ENCODE measurements around the gene EXT2.

The EXT2 gene

DNA sequence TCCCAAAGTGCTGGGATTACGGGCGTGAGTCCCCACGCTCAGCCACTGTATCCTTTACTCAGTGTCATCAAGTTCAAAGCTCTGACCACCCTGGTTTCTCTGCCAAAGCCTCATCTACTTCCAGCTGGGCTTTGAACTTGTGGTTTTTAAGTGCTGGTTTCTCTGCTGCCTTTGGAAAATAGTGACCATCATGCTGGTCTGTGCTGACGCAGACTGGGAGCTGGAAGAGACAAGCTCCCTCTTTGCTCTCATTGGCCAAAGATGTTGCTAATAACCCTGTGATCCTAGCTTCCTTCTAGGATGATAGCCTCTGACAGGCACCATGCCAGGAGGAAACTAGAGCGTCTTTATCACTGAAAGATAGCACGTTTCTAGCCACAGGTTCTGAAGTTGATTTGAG lies 152.0 kb downstream of the EXT2 start:
- DNase-seq = no peak

DNA sequence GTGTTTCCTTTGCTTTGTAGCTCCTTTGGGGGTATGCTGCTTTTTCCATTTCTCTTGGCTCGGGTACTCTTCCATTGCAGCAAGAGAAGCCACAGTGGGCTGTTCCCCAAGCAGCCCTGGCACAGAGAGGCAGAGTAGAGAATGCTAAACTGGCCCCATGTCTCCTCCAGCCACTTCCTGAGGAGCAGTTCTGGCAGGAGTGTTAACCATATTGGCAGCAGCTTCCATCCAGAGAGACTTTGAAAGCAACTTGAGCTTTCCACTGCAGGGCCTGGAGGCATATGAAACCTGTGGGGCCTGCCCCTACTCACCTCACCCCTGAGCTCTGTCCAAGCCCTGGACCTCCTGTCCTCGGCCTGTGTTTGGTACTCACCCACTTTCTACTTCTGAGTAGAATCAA lies 152.6 kb downstream of the EXT2 start:
- DNase-seq = no peak

DNA sequence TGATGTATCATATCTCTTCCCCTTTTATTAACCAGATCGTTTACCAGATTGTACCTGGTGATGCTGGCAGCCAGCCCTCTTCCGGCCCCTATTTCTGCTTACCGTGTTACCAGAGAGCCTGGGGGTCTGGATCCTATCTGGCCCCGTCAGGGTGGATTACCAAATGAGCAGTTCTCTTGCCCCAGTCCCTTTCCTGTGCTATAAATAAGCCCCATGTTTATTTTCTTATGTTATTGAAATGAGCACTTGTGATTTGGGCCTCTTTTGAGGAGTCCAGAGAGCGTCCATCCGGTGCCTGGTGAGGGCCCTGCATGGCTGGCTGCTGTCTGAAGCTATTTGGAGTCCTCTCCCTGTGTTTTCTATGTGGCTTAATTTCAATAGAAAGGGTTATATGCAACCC lies 154.9 kb downstream of the EXT2 start:
- no peak for DNase-seq

DNA sequence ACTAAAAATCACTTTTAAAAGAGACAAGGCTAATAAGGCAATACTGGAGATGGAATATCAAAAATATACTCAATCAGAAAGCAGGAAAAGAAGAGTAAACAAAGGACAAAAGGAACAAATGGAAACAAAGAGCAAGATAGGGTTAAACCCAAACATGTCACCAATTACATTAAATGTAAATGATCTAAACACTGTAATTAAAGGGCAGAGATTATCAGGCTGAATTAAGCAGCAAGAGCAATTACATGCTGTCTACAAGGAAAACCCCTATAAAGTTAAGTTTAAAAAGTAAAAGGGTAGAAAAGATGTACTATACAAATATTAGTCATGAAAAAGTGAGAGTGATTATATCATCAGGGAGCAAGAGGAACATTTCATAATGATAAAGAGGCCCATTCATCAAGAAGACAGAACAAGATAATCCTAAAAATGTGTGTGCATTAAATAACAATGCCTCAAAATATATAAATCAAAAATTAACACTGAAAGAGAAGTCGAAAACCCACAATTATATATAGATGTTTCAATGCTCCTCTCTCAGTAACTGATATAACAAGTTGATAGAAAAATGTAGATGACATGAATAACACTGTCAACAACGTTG lies 157.6 kb downstream of the EXT2 start:
- no peak for DNase-seq

DNA sequence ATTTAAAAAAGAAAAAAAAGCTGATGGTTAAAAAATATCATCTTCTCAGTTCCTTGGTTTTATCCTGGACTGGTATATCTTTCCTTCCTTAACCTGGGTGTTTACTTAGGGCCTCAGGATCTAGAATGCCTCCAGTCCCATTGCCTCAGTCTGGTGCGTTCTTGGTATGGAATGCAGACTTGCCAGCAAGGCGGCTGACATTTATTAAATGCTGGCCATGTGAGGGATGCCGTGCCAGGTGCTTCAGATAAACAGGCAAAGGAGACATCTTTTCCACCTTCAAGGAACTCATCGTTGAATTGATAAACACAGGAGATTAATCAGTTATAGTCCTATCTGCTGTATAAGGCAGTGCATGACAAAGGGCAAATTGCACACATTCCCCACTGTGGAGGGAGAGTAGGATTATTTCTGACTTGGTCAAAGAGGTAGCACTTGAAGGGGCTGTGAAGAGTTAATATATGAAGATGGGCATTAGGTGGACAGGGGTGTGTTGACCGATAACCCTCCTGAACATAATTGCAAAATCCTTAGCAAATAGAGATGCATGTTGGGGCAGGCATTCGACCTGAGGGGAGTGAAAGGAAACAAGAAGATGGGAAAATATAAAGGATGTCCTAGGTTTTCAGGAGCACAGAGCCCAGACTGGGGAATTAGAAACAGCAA lies 160.1 kb downstream of the EXT2 start:
- no peak for DNase-seq

DNA sequence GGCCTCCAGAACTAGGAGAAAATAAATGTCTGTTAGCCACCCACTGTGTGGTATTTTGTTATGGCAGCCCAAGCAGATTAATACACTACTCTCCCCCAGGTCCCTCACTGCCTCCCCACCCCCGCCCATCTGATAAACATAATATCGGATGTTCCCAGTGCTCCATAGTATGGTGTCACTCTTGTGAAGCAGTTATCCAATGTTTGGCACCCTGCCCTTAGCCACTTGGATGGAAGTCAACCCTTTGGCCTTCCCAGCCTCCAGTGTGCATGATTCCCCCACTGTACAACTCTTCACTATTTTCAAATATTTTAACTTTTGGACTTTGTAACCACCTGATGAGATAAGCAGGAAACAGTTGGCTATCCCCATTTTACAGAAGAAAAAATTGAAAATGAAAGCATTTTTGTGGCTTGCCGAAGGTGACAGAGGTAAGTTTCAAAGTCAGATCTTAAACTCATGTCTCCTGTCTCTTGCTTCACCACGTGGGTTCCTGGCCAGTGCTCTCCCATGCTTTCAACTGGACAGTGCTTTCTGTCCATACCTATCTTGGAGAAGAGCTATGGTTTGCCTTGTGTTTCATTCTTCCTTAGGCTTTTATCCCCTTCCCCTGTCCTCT lies 161.3 kb downstream of the EXT2 start:
- no peak for DNase-seq

DNA sequence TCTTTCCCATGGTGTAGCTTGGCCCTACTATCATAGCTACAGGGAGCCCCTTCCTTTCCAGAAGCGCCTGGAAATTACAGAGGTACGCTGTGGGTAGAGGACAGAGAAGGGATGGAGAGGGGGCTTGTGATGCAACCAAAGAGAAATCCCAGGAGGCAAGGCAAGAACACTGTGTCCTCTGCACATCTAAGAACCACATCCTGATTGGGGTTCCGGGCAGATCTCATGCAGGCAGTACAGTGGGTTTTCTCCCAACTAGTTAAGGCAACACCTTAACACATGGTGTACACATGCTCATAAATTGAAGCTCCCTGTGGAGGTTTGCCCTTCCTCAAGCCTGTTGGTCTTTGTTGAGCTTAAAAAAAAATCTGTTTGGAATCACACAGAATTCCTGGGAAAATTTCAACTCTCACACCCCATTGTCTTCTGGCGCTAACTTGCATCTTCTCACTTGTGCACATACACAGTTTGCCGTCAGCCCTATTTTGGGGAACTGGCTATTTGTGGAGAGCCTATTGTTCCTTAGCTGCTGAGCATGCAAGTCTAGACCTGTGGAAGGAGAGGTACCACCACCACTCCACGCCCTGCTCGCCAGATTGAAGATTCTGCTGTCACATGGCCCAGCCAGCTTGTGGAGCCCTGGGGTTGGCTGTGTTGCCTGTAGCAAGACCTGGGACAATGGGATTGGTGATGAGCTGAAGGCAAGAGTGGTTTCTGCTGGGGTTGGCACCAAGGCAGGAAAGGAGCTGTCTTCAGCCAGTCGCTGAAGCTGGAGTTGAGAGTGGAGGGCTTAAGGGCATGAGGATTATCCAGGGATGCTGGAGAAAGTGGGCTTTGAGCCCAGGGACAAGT lies 162.1 kb downstream of the EXT2 start:
- no peak for DNase-seq

DNA sequence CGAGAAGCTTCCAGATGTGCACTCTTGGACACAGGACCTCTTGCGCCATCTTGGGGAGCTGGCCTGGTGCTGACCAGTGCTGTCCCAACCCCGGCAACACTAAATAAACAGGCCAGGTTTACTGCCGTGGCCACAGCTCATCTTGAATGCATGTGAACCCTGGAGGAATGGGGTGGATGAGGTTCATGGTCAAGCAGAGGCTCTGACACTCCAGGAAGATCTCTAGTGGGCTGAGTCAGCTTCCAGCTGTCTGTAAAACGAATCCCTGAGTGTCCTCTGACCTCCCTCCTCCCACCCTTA lies 162.7 kb downstream of the EXT2 start:
- DNase-seq = no peak

DNA sequence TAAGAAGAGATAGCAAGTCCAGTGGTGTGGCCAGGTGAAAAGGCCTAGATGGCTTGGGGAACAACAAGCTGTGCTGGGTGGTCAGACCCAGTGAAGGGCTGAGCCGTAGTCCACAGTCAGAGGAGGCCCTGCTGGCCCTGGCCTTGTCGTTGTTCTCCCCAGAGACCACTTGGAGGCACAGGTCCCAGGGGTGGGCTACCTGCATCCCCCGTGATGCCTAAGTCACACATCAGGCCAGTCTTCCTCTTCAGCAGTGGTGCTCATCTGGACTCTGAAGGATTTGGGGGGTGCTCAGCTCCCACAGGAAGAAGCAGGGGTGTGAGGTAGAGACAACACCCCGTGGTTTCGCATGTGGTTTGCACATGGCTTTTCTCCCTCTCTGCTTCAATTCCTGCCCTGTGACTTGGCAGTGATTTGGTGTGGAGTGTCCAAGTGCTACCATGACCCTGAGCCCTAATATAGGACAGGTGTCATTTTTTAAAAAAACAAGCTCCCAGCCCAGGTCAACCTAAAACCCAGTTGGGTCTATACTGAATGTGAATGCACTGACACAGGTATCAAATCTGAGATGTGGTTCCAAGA lies 163.5 kb downstream of the EXT2 start:
- DNase-seq = no peak

DNA sequence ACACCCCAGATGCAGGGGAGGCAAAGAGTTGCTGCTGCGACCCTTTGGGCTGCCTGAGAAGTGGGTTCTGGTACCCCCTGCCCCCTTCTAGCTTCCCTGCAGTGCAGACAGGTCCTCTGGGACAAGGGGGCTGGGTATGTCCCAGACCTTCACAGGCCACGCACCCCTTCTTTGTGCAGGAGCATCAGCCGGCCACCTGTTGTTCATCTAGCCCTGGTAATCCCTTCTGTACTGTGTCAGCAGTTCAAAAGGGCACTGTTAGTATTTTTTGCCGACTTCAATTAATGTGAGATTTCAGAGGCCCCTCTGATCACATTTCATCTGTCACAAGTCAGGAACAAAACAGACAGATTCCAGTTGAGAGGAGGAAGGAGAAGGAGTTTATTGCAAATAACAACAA lies 164.6 kb downstream of the EXT2 start:
- DNase-seq = no peak

DNA sequence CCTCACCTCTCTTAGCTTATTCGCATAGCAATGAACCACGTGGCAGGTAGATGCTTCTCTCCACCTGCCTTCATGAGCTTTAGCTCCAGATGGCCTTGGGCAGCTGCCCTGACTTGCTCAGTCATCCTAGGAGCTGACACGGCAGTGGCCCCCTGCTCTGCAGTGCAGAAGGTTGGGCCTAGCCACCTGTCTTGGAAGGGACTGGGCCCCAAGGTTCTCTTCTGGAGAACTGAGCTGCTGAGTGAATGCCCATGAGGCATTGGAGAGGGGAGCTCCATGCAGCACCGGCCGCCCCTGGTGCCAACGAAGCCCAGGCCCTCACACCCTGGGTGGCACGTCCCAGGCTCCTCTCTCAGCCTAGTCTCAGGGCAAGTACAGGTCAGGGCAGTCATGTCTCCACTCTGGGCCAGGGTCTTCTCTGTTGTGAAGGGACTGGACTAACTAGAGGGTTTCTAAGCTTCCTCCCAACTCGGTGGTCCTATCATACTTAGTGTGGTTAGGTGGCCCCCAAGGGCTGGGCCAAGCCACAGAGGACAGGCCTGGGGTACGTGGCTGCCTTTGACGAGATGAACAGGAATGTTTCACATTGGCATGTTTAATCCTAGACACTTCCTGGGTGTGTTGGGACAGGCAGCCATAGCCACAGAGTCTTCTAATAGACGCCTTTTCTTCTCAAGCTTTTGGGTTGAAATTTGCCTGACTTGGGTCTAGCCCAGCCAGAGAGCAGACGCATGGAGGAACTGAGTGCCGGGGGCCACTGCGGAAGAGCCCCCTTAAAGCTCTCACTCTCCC lies 166.5 kb downstream of the EXT2 start:
- no peak for DNase-seq

DNA sequence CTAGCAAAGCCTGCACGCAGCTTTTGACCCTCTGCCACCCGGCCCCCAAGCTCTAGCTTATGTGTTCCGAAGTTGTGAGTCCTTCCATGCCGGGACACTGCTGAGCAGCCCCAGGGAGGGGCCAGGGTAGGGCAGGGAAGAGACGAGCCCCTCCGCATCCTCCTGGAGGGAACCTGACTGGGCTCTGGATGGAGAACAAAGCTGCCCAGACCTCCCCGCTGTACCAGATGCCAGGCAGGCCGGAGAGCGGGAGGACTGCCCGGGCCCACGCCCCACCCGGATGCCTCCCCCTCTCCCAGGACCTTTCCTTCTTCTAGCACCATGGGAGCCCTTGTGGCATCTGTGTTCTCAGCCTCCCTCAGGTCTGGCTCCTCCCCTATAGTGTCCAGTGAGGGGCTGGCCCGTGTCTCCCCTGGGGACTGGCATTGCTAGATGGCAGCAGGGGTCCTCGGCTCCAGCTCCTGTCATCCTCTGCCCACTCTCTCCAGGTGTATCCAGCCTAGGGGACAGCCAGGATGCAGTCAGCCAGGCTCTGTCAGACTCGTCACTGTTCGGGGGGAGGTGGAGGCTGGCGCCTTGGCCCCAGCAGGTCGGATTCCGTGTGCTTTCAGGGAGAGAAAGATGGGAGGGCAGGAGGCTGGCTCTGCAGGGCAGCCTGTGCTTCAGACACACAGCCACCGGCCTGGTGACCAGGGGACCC lies 168.4 kb downstream of the EXT2 start:
- no peak for DNase-seq

DNA sequence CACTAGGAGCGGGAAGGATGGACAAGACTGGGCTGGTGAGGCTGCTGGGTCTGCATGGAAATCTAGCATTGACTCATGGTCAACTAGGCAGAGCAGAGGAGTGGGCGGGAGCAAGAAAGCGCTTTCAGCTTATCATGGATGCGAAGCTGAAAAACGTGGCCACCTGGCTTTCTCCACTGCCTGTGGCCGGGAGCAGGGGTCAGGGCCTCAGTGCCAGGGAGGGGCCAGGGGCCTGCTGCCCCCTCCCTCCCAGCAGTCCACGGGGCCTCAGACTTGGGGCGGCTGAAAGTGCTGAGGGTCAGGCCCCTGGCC lies 168.9 kb downstream of the EXT2 start:
- DNase-seq = no peak

DNA sequence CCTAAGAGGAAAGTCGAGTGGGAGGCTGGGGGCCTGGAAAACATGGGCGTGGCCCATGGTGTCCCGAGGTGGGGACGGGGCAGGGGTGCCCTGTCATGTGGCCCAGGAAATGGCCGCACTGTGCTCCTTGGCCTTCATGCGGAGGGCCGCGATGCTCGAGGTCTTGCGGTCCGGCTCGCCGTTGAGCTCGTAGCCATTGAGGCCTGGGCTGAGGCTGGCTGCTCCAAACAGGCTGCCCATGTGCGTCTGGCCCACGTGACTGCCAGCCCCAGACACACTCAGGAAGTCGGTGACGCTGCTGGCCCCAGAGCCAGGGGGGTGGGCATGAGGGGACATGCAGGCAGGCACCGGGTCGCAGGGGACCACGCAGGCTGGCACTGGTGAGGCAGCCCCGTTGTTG lies 169.3 kb downstream of the EXT2 start:
- DNase-seq = no peak

DNA sequence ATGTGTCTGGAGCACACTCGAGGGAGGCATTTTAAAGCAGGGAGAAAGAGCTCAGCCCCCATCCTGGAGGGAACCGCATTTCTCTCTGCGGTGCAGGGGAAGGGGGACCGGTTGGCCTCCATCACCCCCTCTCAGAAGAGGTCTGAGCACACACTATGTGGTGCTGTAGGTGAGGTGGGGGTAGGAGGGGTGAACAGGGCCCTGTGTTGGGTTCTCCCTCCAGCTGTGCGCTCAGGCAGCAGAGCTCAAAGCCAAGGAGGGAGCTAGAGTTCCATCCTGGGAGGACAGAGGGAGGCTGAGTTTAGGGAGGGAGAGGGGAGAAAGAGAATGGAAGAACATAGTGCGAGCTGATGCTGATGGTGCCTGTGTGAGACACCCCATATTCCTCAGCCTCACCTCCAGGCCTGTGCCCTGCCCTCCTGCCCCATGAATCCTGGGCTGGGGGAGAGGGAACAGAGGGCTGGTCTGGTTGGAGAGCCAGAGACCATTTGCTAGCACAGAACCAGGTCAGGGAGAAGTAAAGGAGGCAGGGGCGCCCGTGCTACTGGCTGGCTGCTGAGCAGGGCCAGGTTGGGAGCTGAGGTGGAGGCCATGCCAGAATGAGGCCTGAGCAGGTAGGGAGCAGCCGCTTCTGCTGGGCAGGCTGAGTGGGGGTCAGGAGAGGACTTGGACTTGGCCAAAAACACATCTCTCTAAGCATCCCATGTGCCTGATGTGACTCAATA lies 170.7 kb downstream of the EXT2 start:
- DNase-seq = no peak

DNA sequence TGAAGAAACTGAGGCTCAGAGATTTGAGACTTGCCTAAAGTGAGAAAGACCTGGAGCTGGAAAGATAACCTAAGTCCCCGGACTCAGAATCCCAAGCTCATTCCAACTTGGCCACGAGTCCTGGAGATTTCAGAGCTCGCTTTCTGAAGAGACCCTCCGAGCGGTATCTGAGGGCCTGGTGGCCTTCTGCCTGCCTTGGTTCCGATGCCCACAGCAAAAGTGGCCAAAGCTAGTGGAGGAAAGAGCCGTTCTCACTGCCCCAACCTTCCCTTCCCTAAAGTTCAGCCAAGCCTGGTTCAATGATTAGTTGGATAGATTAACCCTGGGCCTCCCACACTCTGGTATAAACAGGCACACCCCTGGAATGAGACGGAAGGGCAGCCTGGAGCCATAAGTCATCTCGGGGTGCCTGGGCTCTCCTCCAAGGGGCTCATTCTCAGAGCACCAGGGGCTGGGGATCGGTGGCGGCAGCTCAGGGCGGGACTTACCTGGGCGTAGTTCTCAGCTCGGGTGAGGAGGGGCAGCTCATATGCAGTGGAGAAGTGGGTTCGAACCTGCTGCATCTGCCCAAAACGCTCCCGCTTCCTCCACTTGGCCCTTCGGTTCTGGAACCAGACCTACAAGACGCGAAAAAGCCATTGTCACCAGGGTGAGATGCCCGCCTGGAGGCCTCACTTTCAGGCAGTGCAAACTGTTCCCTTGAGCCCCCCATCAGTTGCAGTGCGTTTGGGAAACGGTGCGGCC lies 171.7 kb downstream of the EXT2 start:
- no peak for DNase-seq

DNA sequence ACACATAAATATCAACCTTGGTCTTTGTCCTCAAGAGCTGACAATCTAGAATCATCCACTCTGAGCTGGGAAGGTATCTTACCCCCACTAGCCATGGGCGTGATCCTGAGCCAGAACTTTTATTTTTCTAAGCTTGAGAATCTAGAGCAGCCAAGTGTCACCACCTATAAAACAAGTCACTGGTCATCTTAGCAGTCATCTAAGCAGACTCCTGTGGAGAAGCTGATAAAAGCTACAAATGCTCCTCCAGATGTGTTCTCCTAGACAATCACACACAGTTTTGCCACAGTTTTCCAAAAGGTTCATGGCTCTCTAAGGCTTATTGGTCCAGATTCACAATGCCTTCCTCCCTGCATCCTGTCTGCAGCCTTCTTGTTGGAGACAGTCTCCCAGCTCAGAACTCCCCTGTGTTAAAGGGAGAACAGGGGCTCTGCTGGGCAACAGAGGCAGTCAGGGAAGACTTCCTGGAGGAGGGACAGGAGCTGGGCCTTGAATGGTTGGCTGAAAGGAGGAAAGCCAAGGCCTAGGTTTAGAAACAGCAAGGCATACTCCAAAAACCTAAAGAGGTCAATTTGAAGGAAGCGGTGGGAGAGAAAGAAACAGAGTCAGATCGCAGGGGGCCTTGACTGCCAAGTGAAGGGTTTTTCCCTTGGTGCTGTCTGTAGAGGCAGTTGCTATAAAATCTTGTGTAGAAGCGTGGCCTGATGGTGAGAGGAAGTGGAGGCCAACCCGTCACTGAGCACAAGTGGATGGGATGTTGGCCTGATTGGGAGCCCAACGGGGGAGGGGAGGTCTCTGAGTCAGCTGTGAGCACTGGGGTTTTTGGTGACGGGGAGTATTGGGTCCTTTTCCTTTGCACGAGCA lies 172.5 kb downstream of the EXT2 start:
- DNase-seq = no peak

DNA sequence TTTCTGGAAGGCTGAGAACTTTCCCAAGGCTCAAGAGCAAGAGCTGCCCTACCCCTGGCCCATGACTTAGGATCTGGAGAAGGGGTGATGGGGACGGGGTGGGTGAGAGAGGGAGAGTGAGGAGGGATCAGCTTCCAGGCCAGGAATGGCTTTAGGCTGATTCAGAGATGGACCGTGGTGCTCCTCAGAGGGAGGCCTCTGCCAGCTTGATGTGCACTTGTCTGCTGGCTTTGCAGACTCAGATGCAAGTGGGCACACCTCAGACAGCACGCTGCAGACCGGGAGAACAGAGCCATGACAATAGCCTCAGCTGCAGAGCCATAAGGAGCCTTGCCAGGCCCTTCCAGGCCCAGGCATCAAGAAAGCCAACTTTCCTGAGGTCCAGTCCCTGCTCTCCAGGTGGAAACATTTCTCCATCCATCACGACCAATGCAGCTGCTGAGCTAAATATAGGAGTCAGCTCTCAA lies 173.2 kb downstream of the EXT2 start:
- DNase-seq = no peak
